Activated CD4-positive, alpha-beta T cell treated with anti-CD3 and anti-CD28 coated beads for 36 hours (primary cell): Measurements from ENCODE around the gene PROZ. TPM values are rescaled to one million over a fixed set of nuclear protein-coding genes. Genes with fewer than 3 reads are reported as not detected.

Source experiments
- ATAC-seq: fragments of 200-7000 bp; cut with Tn5 transposase; one replicate; pipeline ENCODE4 v1.10.0; 2021; ENCODE audit warnings: mild to moderate bottlenecking, moderate library complexity
- CTCF ChIA-PET: fragments of 350-600 bp; sonication (Branson Sonifier 250); formaldehyde crosslinking; loops from one replicate; lab custom pipeline; 2021; ENCODE audit warnings: antibody characterized with exemption; lab: Charles Lee
- POLR2A ChIA-PET: fragments of 350-600 bp; sonication (Branson Sonifier 250); formaldehyde crosslinking; loops from one replicate; lab custom pipeline; 2021; ENCODE audit warnings: antibody characterized with exemption, inconsistent platforms; lab: Charles Lee
- DNase-seq: peaks from one replicate; pipeline ENCODE4 v3.0.0-alpha.2; 2020
- H3K27ac Mint-ChIP-seq: one replicate; pipeline ENCODE4 v1.8.0; 2021; ENCODE audit warnings: mixed read lengths
- H3K27me3 Mint-ChIP-seq: one replicate; pipeline ENCODE4 v1.8.0; 2021; ENCODE audit warnings: mixed read lengths
- H3K36me3 Mint-ChIP-seq: one replicate; pipeline ENCODE4 v1.8.0; 2021; ENCODE audit warnings: low read depth, mixed read lengths
- H3K4me1 Mint-ChIP-seq: one replicate; pipeline ENCODE4 v1.8.0; 2021; ENCODE audit warnings: mixed read lengths
- H3K4me3 Mint-ChIP-seq: one replicate; pipeline ENCODE4 v1.8.0; 2021; ENCODE audit warnings: mild to moderate bottlenecking, moderate library complexity, mixed read lengths
- H3K9me3 Mint-ChIP-seq: one replicate; pipeline ENCODE4 v1.8.0; 2021; ENCODE audit warnings: low read depth, mixed read lengths
- intact Hi-C, 2 experiments: fragments of 100-400 bp; cut with DNase I in 1 of 2; cut with micrococcal nuclease in 1 of 2; formaldehyde crosslinking; loops; one replicate each; pipeline versions ENCODE4 v1.14.2 to v1.15.1; 2022 to 2024; cut with DNase I, micrococcal nuclease
- total RNA-seq, 2 experiments: library from RNA; stranded (reverse); gene quantifications; one replicate each; pipeline ENCODE4 v1.2.3, GENCODE V29; 2021

Gene PROZ
- total RNA-seq, 2 experiments from 2014 or later = not detected

DNA sequence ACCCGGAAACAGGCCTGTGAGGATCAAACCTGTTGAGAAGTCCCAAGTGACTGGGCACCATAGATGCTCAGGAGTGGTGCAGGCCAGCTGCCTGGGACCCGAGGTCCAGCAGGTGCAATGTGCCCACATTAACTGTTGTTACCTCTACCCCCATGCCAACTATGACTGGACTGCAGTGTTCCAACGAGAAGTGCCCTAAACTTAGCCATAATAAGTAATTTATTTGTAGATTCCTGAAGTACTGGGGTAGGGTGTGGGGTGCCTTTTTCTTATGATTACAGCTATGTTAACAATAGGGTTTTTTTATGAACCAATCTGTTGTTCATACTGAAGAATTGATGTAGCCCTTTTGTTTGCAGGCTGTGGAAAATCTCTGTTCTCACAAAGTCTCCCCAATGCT is 60.1 kb downstream of the PROZ start:
- Mint-ChIP-seq H3K4me1 (peaks cover 13% of the 10 kb centered on the region), H3K4me3 (no peak overlapping the region), H3K9me3 (no peaks in the 10 kb centered on the region), H3K27ac (no peak overlapping the region), H3K36me3 (peaks cover 27% of the 10 kb centered on the region), H3K27me3 (no peaks in the 10 kb centered on the region)
- intact Hi-C loops = no loop called here
- POLR2A ChIA-PET = interaction anchor here (0.7 kb wide), 2 partner anchors 9 to 498 kb away, joined by 3 read pairs; no protein-coding TSS in a partner anchor
- no peak for DNase-seq
- CTCF ChIA-PET = interaction anchor here (0.6 to 1.2 kb wide), 3 partner anchors 10 to 169 kb away, joined by 3 read pairs; no protein-coding TSS in a partner anchor
- no peak for ATAC-seq

GRCh38 chr13:113219256-113219940 is 61.0 kb downstream of the PROZ start:
- peaks cover 13% of the 10 kb centered on the region for H3K4me1 Mint-ChIP-seq
- no peaks in the 10 kb centered on the region for H3K27me3 Mint-ChIP-seq
- DNase-seq (no peak), ATAC-seq (no peak)
- H3K4me3 Mint-ChIP-seq = no peak overlapping the region
- H3K36me3 Mint-ChIP-seq = peaks cover 32% of the 10 kb centered on the region
- peak overlapping the region; percentile 37 for H3K27ac Mint-ChIP-seq
- ChIA-PET POLR2A (no interaction called here), CTCF (interaction anchor here (0.6 to 1.2 kb wide), 2 partner anchors 9 to 80 kb away, joined by 3 read pairs; no protein-coding TSS in a partner anchor)
- intact Hi-C loops = no loop called here
- no peaks in the 10 kb centered on the region for H3K9me3 Mint-ChIP-seq

GRCh38 chr13:113220141-113220598 is 61.7 kb downstream of the PROZ start:
- POLR2A ChIA-PET = no interaction called here
- no peak overlapping the region for H3K27ac Mint-ChIP-seq
- no peak overlapping the region for H3K4me3 Mint-ChIP-seq
- intact Hi-C loops = loop anchor here in 1 of 2 experiments (1.0 kb wide), 1 partner anchor 189 kb away; no protein-coding TSS in a partner anchor
- H3K27me3 Mint-ChIP-seq = no peaks in the 10 kb centered on the region
- DNase-seq = no peak
- H3K9me3 Mint-ChIP-seq = no peaks in the 10 kb centered on the region
- H3K4me1 Mint-ChIP-seq = peaks cover 13% of the 10 kb centered on the region
- no peak for ATAC-seq
- CTCF ChIA-PET = interaction anchor here (0.6 kb wide), 1 partner anchor 79 kb away, joined by 3 read pairs; no protein-coding TSS in a partner anchor
- H3K36me3 Mint-ChIP-seq = peaks cover 35% of the 10 kb centered on the region

DNA sequence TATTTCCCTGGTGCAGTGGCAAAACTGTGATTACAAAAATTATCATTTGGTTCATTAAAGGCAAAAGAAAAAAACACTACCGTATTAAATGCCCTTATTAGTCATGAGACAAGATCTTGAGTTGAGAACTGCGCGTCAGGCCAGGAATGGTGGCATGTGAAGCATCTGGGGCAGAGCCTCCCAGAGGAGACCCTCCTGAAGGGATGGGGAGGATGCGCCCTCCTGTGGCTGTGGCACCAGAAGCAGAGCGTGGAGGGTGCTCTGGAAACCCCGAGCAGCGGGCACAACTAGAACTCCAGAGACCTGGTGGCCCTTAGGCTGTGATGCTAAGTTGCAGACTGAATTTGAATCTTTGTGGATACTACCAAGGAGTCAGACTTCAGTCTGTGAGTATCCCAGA is 62.4 kb downstream of the PROZ start:
- ATAC-seq (peak; percentile 70), DNase-seq (peak; percentile 36)
- no peak overlapping the region for H3K27ac Mint-ChIP-seq
- no peaks in the 10 kb centered on the region for H3K27me3 Mint-ChIP-seq
- H3K4me3 Mint-ChIP-seq = no peak overlapping the region
- no peaks in the 10 kb centered on the region for H3K9me3 Mint-ChIP-seq
- peaks cover 13% of the 10 kb centered on the region for H3K4me1 Mint-ChIP-seq
- ChIA-PET POLR2A (no interaction called here), CTCF (no interaction called here)
- peaks cover 35% of the 10 kb centered on the region for H3K36me3 Mint-ChIP-seq
- intact Hi-C loops = loop anchor here in 1 of 2 experiments (1.0 kb wide), 1 partner anchor 190 kb away; no protein-coding TSS in a partner anchor

Other genes starting within 250 kb of the PROZ start
- gene MCF2L, start 189.4 kb upstream of the PROZ start, total RNA-seq = 1 to 10 TPM; 8.4 to 8.7 TPM
- gene F7, start 52.9 kb upstream of the PROZ start, total RNA-seq = under 1 TPM; 0.11 to 0.12 TPM
- gene F10, start 35.8 kb upstream of the PROZ start, total RNA-seq = not detected
- gene PCID2, start 50.0 kb downstream of the PROZ start, total RNA-seq = 10 to 100 TPM; 66.7 to 72.8 TPM
- gene CUL4A, start 51.0 kb downstream of the PROZ start, total RNA-seq = 10 to 100 TPM; 81.7 to 87.4 TPM
- gene LAMP1, start 138.6 kb downstream of the PROZ start, total RNA-seq = 10 to 100 TPM; 32.2 to 36.0 TPM
- gene GRTP1, start 205.5 kb downstream of the PROZ start, total RNA-seq = 1 to 10 TPM; 1.6 to 2.1 TPM